ENCODE data around the gene NUDT4.

GRCh38 chr12:93338598-93338997, 39.1 kb upstream of the NUDT4 start:
- TF ChIP-seq FOS (IDR thresholded peaks at IDR 0.05; ENCODE audit: low read depth, low read length) (no peak), CTCF (conservative IDR thresholded peaks at IDR 0.05; ENCODE audit: low read depth, low read length) (no peak), MAFK (IDR thresholded peaks at IDR 0.05; ENCODE audit: low read depth, low read length) (no peak), RAD21 (IDR thresholded peaks at IDR 0.05; ENCODE audit: low read length) (no peak), POLR2A (IDR thresholded peaks at IDR 0.05; ENCODE audit: low read depth, low read length) (no peak), CEBPB (IDR thresholded peaks at IDR 0.05; ENCODE audit: low read depth, low read length) (no peak), USF2 (IDR thresholded peaks at IDR 0.05; ENCODE audit: low read depth, low read length) (no peak), RCOR1 (IDR thresholded peaks at IDR 0.05; ENCODE audit: insufficient replicate concordance, low read length) (no peak), RFX5 (IDR thresholded peaks at IDR 0.05; ENCODE audit: low read depth, low read length) (no peak), CHD1 (IDR thresholded peaks at IDR 0.05; ENCODE audit: low read depth, low read length) (no peak), SMC3 (IDR thresholded peaks at IDR 0.05; ENCODE audit: low read depth, low read length) (no peak), BHLHE40 (IDR thresholded peaks at IDR 0.05; ENCODE audit: low read depth, low read length) (no peak)

Data from IMR-90 (cell line).